ENCODE measurements around the gene RNF5. TPM values are rescaled to one million over a fixed set of nuclear protein-coding genes. Genes with fewer than 3 reads are reported as not detected.
A peak's percentile ranks its signal among the peaks of the same experiment; 100 is the strongest.

RNF5 gene
- total and polyA plus RNA-seq, 9 of the 15 experiments (the other 6 are each of a cell fraction or from before 2014, with no cell fraction given) = 62.2 to 245 (median 129) TPM

DNA sequence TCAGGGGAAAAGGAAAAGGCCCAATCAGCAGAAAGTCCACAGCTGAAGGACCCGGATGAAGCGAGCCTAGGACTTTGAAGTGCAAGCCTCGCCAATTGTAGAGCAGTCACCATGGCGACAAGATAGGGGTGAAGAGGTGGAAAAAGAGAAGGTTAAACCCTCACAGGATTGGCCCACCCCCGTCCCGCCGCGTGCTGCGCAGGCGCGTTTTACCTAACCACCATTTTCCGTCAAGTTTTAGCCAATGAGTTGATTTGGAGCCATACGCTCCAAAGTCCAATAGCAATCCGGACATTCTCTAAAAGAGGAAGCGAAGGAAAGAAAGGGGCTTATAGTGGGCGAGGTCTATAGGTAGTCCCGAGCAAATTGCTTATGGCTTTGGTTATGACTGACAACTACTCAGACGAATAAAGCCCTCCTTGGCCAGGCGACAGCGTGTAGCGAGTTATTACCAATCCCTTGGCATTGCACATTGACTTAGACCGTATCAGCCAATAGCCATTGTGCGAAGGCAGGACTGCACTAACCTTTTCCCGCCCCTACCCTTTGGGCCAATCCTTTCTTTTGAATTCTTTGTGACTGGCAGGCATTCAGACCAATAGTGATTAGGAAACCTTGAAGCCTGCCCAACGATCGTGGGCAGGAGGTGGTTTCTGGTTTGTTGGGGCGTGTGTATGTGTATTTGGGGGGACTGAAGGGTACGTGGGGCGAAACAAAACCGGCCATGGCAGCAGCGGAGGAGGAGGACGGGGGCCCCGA lies at the start of gene RNF5 (continued):
- TF ChIP-seq ZNF695 (CRISPR knock-in tag; IDR thresholded peaks at IDR 0.05) (no peak), HMGXB4 (CRISPR knock-in tag; IDR thresholded peaks at IDR 0.05) (no peak), FIP1L1 (IDR thresholded peaks at IDR 0.05; ENCODE audit: low read depth, low read length, poor library complexity, severe bottlenecking) (no peak), DLX4 (CRISPR knock-in tag; IDR thresholded peaks at IDR 0.05) (no peak), ESRRB (CRISPR knock-in tag; IDR thresholded peaks at IDR 0.05; ENCODE audit: borderline replicate concordance) (no peak), FOS (IDR thresholded peaks at IDR 0.05; ENCODE audit: extremely low read depth, insufficient read length) (peak; percentile 98), ZNF347 (CRISPR knock-in tag; IDR thresholded peaks at IDR 0.05; ENCODE audit: low read depth) (no peak), GTF2A2 (tag; IDR thresholded peaks at IDR 0.05) (no peak), LARP7 (IDR thresholded peaks at IDR 0.05) (no peak), HOXB6 (CRISPR knock-in tag; IDR thresholded peaks at IDR 0.05; ENCODE audit: borderline replicate concordance) (no peak), HIVEP1 (CRISPR knock-in tag; IDR thresholded peaks at IDR 0.05) (no peak), RBM39 (optimal IDR thresholded peaks at IDR 0.05; ENCODE audit: low read depth, low read length) (no peak), PRDM10 (IDR thresholded peaks at IDR 0.05; ENCODE audit: partially characterized antibody) (peak; percentile 90), CXXC5 (CRISPR knock-in tag; IDR thresholded peaks at IDR 0.05) (peak; percentile 55), LCOR (CRISPR knock-in tag; IDR thresholded peaks at IDR 0.05) (no peak; the same call in 1 of the 2 replicates), CHD4 (IDR thresholded peaks at IDR 0.05; ENCODE audit: insufficient read depth, insufficient replicate concordance, low read depth, low read length, poor library complexity, severe bottlenecking) (no peak), SNRNP70 (optimal IDR thresholded peaks at IDR 0.05; ENCODE audit: low read depth, low read length) (no peak), MTF1 (CRISPR knock-in tag; IDR thresholded peaks at IDR 0.05; ENCODE audit: borderline replicate concordance) (no peak), KHSRP (IDR thresholded peaks at IDR 0.05) (no peak), MTA3 (IDR thresholded peaks at IDR 0.05; ENCODE audit: borderline replicate concordance) (peak; percentile 84), MNT (conservative IDR thresholded peaks at IDR 0.05) (peak; percentile 79 to 89; a peak in 3 of 4 replicates)

Data from K562 (cell line).